ENCODE results near the gene GRM1.
"Not testable (repeated sequence)": the region's sequence is repeated elsewhere in the genome, so short reads cannot be mapped to it uniquely, and the experiment has no call there.

Gene GRM1

GRCh38 chr6:146200176-146200575 lies 171.3 kb downstream of the GRM1 start:
- DNase-seq: no peak

- no peak for DNase-seq
Measured at GRCh38 chr6:146202570-146202969, 173.7 kb downstream of the GRM1 start.

GRCh38 chr6:146209942-146210341 lies 181.1 kb downstream of the GRM1 start:
- DNase-seq: no peak

GRCh38 chr6:146210406-146211083 lies 181.7 kb downstream of the GRM1 start:
- no peak for DNase-seq

GRCh38 chr6:146211646-146212045 lies 182.8 kb downstream of the GRM1 start:
- no peak for DNase-seq

- DNase-seq: no peak
Measured at GRCh38 chr6:146212781-146213180, 183.9 kb downstream of the GRM1 start.

- DNase-seq: no peak
Measured at GRCh38 chr6:146219101-146219500, 190.2 kb downstream of the GRM1 start.

GRCh38 chr6:146224449-146224848 lies 195.6 kb downstream of the GRM1 start:
- no peak for DNase-seq

GRCh38 chr6:146224988-146225387 lies 196.1 kb downstream of the GRM1 start:
- no peak for DNase-seq

GRCh38 chr6:146240322-146240721 lies 211.5 kb downstream of the GRM1 start:
- no peak for DNase-seq

- DNase-seq: no peak
Measured at GRCh38 chr6:146240807-146241206, 211.9 kb downstream of the GRM1 start.

GRCh38 chr6:146243646-146244045 lies 214.8 kb downstream of the GRM1 start:
- not testable (repeated sequence) for DNase-seq

- DNase-seq: no peak
Measured at GRCh38 chr6:146244630-146245143, 215.8 kb downstream of the GRM1 start.

GRCh38 chr6:146246028-146246427 lies 217.2 kb downstream of the GRM1 start:
- no peak for DNase-seq

- no peak for DNase-seq
Measured at GRCh38 chr6:146253691-146254090, 224.8 kb downstream of the GRM1 start.

GRCh38 chr6:146258206-146258605 lies 229.3 kb downstream of the GRM1 start:
- no peak for DNase-seq

- DNase-seq: no peak
Measured at GRCh38 chr6:146260886-146261285, 232.0 kb downstream of the GRM1 start.

GRCh38 chr6:146265056-146265455 lies 236.2 kb downstream of the GRM1 start:
- no peak for DNase-seq

GRCh38 chr6:146267447-146267846 lies 238.6 kb downstream of the GRM1 start:
- DNase-seq: no peak

GRCh38 chr6:146267946-146268345 lies 239.1 kb downstream of the GRM1 start:
- DNase-seq: no peak

- DNase-seq: no peak
Measured at GRCh38 chr6:146269482-146269881, 240.6 kb downstream of the GRM1 start.

- DNase-seq: not testable (repeated sequence)
Measured at GRCh38 chr6:146271163-146271562, 242.3 kb downstream of the GRM1 start.

- DNase-seq: no peak
Measured at GRCh38 chr6:146273490-146273889, 244.6 kb downstream of the GRM1 start.

GRCh38 chr6:146277142-146277541 lies 248.3 kb downstream of the GRM1 start:
- DNase-seq: no peak

All from 8988T (cell line).